Prostate gland (tissue), 2 donors: ENCODE results near the gene HTR4. TPM values are rescaled to one million over a fixed set of nuclear protein-coding genes. Genes with fewer than 3 reads are reported as not detected.

Experiments used
- DNase-seq: peaks from one replicate; pipeline ENCODE4 v3.0.0-alpha.2; 2019; ENCODE audit warnings: low spot score
- H3K27ac ChIP-seq, 2 donors: fragments of 200-600 bp; sonication (generic); 2 replicates each; pipeline ENCODE4 v1.5.1; 2017 to 2019
- H3K27me3 ChIP-seq: fragments of 200-600 bp; sonication (generic); replicated peaks from 2 replicates; pipeline ENCODE4 v1.5.1; 2019; ENCODE audit not compliant: insufficient read depth
- H3K36me3 ChIP-seq, 2 donors: fragments of 200-600 bp; sonication (generic); 1 replicate in 1 of 2; 2 replicates in 1 of 2; pipeline versions ENCODE4 v1.5.1 to v1.8.1; 2017 to 2019
- H3K4me1 ChIP-seq: fragments of 200-600 bp; sonication (generic); replicated peaks from 2 replicates; pipeline ENCODE4 v1.5.1; 2019
- H3K4me3 ChIP-seq, 2 donors: fragments of 200-600 bp; sonication (generic); 2 replicates each; pipeline ENCODE4 v1.5.1; 2017 to 2019
- H3K9me3 ChIP-seq: fragments of 200-600 bp; sonication (generic); 2 replicates; pipeline ENCODE4 v1.5.1; 2017
- POLR2A ChIP-seq: fragments of 450-650 bp; IDR thresholded peaks from one replicate; pipeline ENCODE4 v1.6.1; 2016; ENCODE audit warnings: antibody characterized with exemption, mild to moderate bottlenecking
- POLR2AphosphoS5 ChIP-seq: sonication (generic); formaldehyde crosslinking; IDR thresholded peaks from one replicate; pipeline ENCODE4 v1.6.1; 2017; ENCODE audit warnings: antibody characterized with exemption
- WGBS: methylation state at CpG from one replicate; pipeline ENCODE4 v1.1.5; 2018; 5-methylcytosine and 5-hydroxymethylcytosine counted together
- intact Hi-C: fragments of 100-400 bp; cut with DNase I; formaldehyde crosslinking; loops from one replicate; pipeline ENCODE4 v1.14.2; 2022
- total RNA-seq, 2 donors: library from RNA; depleted of rRNA; stranded (reverse); fragments of >200 nt; gene quantifications; one replicate each; pipeline ENCODE4 v1.1.0, GENCODE V29; 2016
- TF ChIP-seq, protein P1 (sequence below), 4 experiments: fragments of 200-600 bp in 2 of 4; fragments of 450-650 bp in 2 of 4; sonication (generic) in 2 of 4; IDR thresholded peaks; 1 replicate in 3 of 4; 2 replicates in 1 of 4; pipeline ENCODE4 v1.5.1; 2016 to 2019; ENCODE audit warnings: antibody characterized with exemption in 4 of 4, mild to moderate bottlenecking in 2 of 4, moderate library complexity in 2 of 4

The HTR4 gene
- total RNA-seq, 2 donors from 2014 or later, result 2.1 TPM; not detected in 1

GRCh38 chr5:148599187-148599586 is 55.1 kb downstream of the HTR4 start:
- H3K4me1 ChIP-seq, result no peaks in the 10 kb centered on the region
- TF ChIP-seq POLR2AphosphoS5 (no peak), POLR2A (no peak)
- TF ChIP-seq, protein P1, sequence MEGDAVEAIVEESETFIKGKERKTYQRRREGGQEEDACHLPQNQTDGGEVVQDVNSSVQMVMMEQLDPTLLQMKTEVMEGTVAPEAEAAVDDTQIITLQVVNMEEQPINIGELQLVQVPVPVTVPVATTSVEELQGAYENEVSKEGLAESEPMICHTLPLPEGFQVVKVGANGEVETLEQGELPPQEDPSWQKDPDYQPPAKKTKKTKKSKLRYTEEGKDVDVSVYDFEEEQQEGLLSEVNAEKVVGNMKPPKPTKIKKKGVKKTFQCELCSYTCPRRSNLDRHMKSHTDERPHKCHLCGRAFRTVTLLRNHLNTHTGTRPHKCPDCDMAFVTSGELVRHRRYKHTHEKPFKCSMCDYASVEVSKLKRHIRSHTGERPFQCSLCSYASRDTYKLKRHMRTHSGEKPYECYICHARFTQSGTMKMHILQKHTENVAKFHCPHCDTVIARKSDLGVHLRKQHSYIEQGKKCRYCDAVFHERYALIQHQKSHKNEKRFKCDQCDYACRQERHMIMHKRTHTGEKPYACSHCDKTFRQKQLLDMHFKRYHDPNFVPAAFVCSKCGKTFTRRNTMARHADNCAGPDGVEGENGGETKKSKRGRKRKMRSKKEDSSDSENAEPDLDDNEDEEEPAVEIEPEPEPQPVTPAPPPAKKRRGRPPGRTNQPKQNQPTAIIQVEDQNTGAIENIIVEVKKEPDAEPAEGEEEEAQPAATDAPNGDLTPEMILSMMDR (IDR thresholded peaks at IDR 0.05), result no peak
- 100% methylated on average over 1 of the region's 1 CpG for WGBS
- no peaks in the 10 kb centered on the region for H3K27me3 ChIP-seq
- H3K36me3 ChIP-seq, result no peaks in the 10 kb centered on the region
- no peak overlapping the region for H3K4me3 ChIP-seq
- no peaks in the 10 kb centered on the region for H3K9me3 ChIP-seq
- DNase-seq, result no peak
- intact Hi-C loops, result no loop called here
- no peak overlapping the region for H3K27ac ChIP-seq

- H3K27ac ChIP-seq, result no peak overlapping the region
- 95% methylated on average over 5 of the region's 5 CpGs for WGBS
- no peak for TF ChIP-seq POLR2AphosphoS5
- TF ChIP-seq, protein P1 (IDR thresholded peaks at IDR 0.05), result no peak
- TF ChIP-seq POLR2A, result no peak
- no peak for DNase-seq
- no peaks in the 10 kb centered on the region for H3K27me3 ChIP-seq
- intact Hi-C loops, result no loop called here
- H3K4me1 ChIP-seq, result no peaks in the 10 kb centered on the region
- no peaks in the 10 kb centered on the region for H3K9me3 ChIP-seq
- no peaks in the 10 kb centered on the region for H3K36me3 ChIP-seq
- H3K4me3 ChIP-seq, result no peak overlapping the region
Observed at GRCh38 chr5:148595697-148596096, 58.6 kb downstream of the HTR4 start.

DNA sequence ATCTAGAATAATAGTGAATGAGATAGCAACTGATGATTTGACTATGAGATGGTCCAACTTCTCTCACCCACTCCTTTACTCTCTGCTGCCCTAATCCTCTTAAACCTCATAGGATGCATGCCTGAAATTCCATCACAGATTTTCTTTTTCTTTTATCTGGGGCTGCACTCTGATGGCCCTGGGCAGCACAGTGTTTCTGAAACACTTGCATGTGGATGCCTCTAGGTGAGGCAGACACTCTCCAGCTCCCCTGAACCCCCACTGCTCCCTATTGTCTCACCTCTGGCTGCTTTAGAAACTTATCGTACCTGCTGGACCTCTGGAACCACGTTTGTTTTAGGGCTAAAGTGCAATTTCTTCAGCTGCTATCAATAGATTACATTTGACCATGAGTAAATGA is 67.5 kb downstream of the HTR4 start:
- 61% methylated on average over 2 of the region's 2 CpGs for WGBS

GRCh38 chr5:148585988-148586387 is 68.3 kb downstream of the HTR4 start:
- Histone ChIP-seq H3K27ac (no peak overlapping the region), H3K4me3 (no peak overlapping the region), H3K9me3 (no peaks in the 10 kb centered on the region), H3K4me1 (no peaks in the 10 kb centered on the region), H3K36me3 (no peaks in the 10 kb centered on the region), H3K27me3 (no peaks in the 10 kb centered on the region)
- TF ChIP-seq POLR2A (no peak), POLR2AphosphoS5 (no peak)
- TF ChIP-seq, protein P1 (IDR thresholded peaks at IDR 0.05), result no peak
- no peak for DNase-seq
- intact Hi-C loops, result no loop called here

More for the DNA sequence above, 67.5 kb downstream of the HTR4 start:
- no peaks in the 10 kb centered on the region for H3K4me1 ChIP-seq
- H3K9me3 ChIP-seq, result no peaks in the 10 kb centered on the region
- no peaks in the 10 kb centered on the region for H3K27me3 ChIP-seq
- intact Hi-C loops, result no loop called here
- no peak overlapping the region for H3K27ac ChIP-seq
- H3K4me3 ChIP-seq, result no peak overlapping the region
- TF ChIP-seq, protein P1 (IDR thresholded peaks at IDR 0.05), result no peak
- TF ChIP-seq POLR2AphosphoS5, result no peak
- no peak for TF ChIP-seq POLR2A
- DNase-seq, result no peak
- H3K36me3 ChIP-seq, result no peaks in the 10 kb centered on the region

GRCh38 chr5:148584103-148584502 is 70.2 kb downstream of the HTR4 start:
- no peaks in the 10 kb centered on the region for H3K4me1 ChIP-seq
- intact Hi-C loops, result no loop called here
- no peak overlapping the region for H3K4me3 ChIP-seq
- no peaks in the 10 kb centered on the region for H3K9me3 ChIP-seq
- H3K27ac ChIP-seq, result no peak overlapping the region
- H3K27me3 ChIP-seq, result no peaks in the 10 kb centered on the region
- DNase-seq, result no peak
- H3K36me3 ChIP-seq, result no peaks in the 10 kb centered on the region
- TF ChIP-seq POLR2A (no peak), POLR2AphosphoS5 (no peak)
- TF ChIP-seq, protein P1 (IDR thresholded peaks at IDR 0.05), result no peak
